ENCODE measurements around the gene RESF1.
"Not testable (repeated sequence)": the region's sequence is repeated elsewhere in the genome, so short reads cannot be mapped to it uniquely, and the experiment has no call there.

Gene RESF1, protein sequence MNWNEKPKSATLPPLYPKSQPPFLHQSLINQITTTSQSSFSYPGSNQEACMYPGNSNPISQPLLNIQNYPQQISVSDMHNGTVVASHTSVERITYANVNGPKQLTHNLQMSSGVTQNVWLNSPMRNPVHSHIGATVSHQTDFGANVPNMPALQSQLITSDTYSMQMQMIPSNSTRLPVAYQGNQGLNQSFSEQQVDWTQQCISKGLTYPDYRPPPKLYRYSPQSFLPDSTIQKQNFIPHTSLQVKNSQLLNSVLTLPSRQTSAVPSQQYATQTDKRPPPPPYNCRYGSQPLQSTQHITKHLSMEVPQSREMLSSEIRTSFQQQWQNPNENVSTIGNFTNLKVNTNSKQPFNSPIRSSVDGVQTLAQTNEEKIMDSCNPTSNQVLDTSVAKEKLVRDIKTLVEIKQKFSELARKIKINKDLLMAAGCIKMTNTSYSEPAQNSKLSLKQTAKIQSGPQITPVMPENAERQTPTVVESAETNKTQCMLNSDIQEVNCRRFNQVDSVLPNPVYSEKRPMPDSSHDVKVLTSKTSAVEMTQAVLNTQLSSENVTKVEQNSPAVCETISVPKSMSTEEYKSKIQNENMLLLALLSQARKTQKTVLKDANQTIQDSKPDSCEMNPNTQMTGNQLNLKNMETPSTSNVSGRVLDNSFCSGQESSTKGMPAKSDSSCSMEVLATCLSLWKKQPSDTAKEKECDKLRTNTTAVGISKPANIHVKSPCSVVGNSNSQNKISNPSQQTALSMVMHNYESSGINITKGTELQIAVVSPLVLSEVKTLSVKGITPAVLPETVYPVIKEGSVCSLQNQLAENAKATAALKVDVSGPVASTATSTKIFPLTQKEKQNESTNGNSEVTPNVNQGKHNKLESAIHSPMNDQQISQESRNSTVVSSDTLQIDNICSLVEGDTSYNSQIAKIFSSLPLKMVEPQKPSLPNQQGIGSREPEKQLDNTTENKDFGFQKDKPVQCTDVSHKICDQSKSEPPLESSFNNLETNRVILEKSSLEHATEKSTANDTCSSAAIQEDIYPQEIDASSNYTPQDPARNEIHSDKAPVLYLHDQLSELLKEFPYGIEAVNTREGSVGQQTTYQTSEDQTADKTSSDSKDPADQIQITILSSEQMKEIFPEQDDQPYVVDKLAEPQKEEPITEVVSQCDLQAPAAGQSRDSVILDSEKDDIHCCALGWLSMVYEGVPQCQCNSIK (N-terminal part only)

GRCh38 chr12:31959161-31959700, at the start of gene RESF1:
RESF1 (plus strand) TSS chr12:31959415; CDS start chr12:31980956, 21,541 bp downstream.
- DNase-seq (ENCODE audit: low read depth): peak; percentile 87

- no peak for DNase-seq (ENCODE audit: low read depth)
Observed at GRCh38 chr12:31914927-31915326, 44.3 kb upstream of the RESF1 start.

DNA sequence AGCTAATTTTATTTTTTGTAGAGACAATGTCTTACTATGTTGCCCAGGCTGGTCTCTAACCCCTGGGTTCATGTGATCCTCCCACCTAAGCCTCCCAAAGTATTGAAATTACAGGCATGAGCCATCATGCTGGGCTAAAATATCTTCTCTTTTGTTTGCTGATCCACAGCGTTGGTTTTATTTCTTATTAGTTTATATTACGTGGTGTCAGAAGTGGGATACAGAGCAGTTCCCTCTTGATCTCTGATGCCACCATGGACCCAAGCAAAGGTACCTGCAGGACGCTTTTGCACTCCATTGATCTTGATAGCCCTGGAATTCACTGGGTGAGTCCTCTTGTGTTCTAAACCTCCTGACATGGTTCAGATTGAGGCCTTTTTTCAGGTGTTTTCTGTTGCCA, 43.8 kb upstream of the RESF1 start:
- DNase-seq (ENCODE audit: low read depth): no peak

- peak; percentile 36 for DNase-seq (ENCODE audit: low read depth)
Observed at GRCh38 chr12:31922341-31923062, 36.7 kb upstream of the RESF1 start.

DNA sequence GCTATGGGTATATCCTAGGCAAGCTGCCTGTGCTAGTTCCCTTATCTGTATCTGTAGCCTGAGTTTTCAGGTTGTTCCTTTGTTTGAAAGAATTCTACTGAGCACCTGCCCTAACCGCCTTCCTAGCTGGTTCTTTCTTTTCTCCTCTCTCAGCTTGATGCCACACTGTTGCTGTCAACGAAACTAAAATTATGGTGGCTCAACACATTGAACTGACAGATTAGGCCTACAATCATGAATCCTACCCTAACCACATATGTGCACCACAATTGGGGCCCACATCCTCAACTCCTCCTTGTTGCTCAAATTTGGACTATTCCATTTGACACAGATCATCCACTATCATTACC, 36.2 kb upstream of the RESF1 start:
- DNase-seq (ENCODE audit: low read depth): no peak

DNA sequence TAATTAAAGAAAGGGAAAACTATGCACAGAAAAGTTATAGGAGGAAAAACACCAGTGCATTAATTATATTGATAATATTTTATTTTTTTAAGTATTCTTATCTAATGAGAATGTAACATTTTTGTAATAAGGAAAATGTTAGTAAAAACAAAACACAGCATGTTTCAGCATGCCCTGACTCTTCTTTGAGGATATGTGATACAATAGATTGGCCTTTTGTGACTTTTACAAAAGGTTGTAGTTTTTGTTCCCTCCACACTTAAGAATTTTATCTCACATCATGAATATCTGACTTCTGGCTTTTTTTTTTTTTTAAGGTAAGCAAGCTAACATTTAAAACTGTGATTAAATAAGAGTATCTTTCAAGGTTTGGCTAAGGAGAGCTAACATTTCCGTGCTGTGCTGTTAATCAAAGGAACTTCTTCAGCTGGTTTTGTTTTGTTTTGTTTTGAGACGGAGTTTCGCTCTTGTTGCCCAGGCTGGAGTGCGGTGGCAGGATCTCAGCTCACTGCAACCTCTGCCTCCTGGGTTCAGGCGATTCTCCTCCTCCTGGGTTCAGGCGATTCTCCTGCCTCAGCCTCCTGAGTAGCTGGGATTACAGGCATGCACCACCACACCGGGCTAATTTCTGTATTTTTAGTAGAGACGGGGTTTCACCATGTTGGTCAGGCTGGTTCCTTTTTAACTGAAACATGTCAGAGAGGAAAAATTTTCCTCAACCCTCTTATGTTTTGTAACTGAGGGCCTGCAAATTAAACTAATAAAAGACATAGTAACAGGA, 30.8 kb upstream of the RESF1 start:
- no peak for DNase-seq (ENCODE audit: low read depth)

GRCh38 chr12:31929027-31929526, 30.1 kb upstream of the RESF1 start:
- DNase-seq (ENCODE audit: low read depth): no peak

DNA sequence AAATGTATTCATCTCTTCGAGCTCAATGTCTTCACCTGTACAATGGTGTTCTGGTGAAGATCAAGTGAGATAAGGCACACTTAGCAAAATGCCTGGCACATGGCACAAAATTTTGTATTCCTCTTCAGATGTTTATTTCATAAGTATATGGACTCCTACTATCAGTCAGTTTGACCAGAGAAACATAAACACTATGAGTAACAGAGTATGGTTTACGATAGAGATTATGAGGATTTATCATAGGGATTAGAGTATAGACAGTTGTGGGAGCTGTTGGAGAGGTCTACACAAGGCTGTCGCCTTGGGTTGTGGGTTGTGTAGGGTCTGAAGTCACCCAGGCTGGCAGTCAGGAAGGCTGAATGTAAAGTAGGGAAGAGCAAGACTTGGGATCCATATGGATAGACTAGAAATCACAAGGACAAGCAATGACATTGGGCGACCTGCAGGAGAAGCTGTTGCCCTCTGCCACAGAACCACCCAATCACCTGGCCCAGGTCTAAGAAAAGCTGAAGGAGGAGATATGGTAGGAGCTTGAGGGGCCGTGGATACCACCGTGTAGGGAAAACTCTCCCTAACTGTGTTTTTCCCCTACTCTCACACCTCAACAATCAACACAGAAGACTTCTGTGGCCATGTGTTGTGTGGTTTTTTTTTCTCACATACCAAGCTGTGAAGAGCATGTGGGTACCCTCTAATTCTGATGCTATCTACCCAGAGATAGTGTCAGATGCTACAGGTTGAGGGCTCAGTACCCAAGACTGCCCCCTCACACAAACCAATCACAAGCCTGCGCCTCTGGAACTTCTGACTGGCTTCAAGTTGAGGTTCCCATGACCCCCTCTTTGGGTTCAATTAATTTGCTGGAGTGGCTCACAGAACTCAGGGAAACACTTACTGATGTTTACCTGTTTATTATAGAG, 27.2 kb upstream of the RESF1 start:
- no peak for DNase-seq (ENCODE audit: low read depth)

- no peak for DNase-seq (ENCODE audit: low read depth)
Observed at GRCh38 chr12:31944299-31944698, 14.9 kb upstream of the RESF1 start.

- DNase-seq (ENCODE audit: low read depth): no peak
Observed at GRCh38 chr12:31947971-31948370, 11.2 kb upstream of the RESF1 start.

DNA sequence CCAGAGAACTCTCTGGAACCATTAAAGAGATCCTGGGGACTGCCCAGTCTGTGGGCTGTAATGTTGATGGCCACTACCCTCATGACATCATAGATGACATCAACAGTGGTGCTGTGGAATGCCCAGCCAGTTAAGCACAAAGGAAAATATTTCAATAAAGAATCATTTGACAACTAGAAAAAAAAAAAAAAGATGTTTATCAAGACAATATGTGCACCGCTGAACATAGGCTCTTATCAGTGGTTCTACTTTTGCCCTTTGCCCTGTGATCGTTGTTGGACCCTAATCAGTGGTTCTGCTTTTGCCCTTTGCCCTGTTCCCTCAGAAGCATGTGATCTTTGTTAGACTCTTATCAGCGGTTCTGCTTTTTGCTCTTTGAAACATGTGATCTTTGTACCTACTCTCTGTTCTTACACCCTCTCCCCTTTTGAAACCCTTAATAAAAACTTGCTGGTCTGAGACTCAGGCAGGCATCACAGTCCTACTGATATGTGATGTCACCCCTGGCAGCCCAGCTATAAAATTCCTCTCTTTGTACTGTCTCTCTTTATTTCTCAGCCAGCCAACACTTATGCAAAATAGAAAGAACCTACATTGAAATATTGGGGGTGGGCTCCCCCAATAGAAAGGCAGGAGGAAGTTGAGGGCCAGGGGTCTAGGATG, 10.4 kb upstream of the RESF1 start:
- not testable (repeated sequence) for DNase-seq (ENCODE audit: low read depth)

- no peak for DNase-seq (ENCODE audit: low read depth)
Observed at GRCh38 chr12:31950088-31950487, 9.1 kb upstream of the RESF1 start.

DNA sequence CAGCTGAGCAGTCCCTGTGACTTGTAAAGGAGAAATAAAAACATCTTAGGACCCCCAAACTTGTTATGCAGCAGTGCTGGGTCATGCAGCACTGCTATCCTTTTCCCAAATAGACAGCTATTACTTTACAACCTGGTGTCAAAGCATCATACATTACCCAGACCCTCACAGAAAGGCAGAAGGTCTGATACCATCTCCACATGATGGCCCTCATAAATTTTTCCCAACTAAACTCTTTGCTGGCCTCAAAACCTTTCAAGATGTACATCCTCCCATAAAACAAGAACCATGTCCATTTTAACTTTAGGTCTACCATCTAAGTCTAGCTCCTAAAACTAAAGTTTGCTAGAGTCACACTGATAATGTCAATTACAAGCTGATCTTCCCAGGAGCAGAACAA, 8.7 kb upstream of the RESF1 start:
- no peak for DNase-seq (ENCODE audit: low read depth)

GRCh38 chr12:31951008-31951407, 8.2 kb upstream of the RESF1 start:
- DNase-seq (ENCODE audit: low read depth): no peak

DNA sequence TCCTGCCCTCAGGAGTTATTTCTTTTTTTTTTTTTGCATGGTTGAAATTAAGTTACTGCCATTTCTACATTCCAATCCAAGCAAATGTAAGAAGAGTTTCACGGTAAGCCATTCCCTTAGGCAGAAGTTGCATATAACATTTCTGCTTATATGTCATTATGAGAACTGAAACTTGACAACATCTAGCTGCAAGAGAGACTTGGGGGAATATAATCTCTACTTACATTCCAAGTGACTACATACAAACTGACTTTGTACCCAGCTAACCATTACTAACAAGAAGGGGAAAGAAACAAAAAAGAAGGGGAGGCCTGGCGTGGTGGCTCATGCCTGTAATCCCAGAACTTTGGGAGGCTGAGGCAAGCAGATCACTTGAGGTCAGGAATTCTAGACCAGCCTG, 7.3 kb upstream of the RESF1 start:
- no peak for DNase-seq (ENCODE audit: low read depth)

GRCh38 chr12:31952418-31952817, 6.8 kb upstream of the RESF1 start:
- no peak for DNase-seq (ENCODE audit: low read depth)

- DNase-seq (ENCODE audit: low read depth): no peak
Observed at GRCh38 chr12:31954925-31955858, 4.0 kb upstream of the RESF1 start.
